H7 (cell line): ENCODE measurements around the gene PCBP3. TPM values are rescaled to one million over a fixed set of nuclear protein-coding genes. Genes with fewer than 3 reads are reported as not detected.

Experiments
- DNase-seq: peaks from one replicate; pipeline ENCODE4 v3.0.0; 2012
- H3K27me3 ChIP-seq: 2 replicates; pipeline ENCODE4 v1.6.0; 2011; ENCODE audit warnings: mild to moderate bottlenecking, low read length; ENCODE audit not compliant: control insufficient read depth, insufficient read depth
- H3K36me3 ChIP-seq: replicated peaks from 2 replicates; pipeline ENCODE4 v1.5.1; 2011; ENCODE audit warnings: low read length; ENCODE audit not compliant: control insufficient read depth, insufficient read depth
- H3K4me3 ChIP-seq: 2 replicates; pipeline ENCODE4 v1.5.1; 2011; ENCODE audit warnings: low read depth, mild to moderate bottlenecking, control low read depth, low read length, moderate library complexity; ENCODE audit not compliant: insufficient read depth
- total RNA-seq: library from RNA; depleted of rRNA; stranded (reverse); fragments of >200 nt; shearing (Covaris generic); gene quantifications from 2 replicates; pipeline ENCODE4 v1.2.3, GENCODE V29; 2014

The PCBP3 gene
- total RNA-seq, 1 experiment from 2014 or later, result 1.8 TPM

DNA sequence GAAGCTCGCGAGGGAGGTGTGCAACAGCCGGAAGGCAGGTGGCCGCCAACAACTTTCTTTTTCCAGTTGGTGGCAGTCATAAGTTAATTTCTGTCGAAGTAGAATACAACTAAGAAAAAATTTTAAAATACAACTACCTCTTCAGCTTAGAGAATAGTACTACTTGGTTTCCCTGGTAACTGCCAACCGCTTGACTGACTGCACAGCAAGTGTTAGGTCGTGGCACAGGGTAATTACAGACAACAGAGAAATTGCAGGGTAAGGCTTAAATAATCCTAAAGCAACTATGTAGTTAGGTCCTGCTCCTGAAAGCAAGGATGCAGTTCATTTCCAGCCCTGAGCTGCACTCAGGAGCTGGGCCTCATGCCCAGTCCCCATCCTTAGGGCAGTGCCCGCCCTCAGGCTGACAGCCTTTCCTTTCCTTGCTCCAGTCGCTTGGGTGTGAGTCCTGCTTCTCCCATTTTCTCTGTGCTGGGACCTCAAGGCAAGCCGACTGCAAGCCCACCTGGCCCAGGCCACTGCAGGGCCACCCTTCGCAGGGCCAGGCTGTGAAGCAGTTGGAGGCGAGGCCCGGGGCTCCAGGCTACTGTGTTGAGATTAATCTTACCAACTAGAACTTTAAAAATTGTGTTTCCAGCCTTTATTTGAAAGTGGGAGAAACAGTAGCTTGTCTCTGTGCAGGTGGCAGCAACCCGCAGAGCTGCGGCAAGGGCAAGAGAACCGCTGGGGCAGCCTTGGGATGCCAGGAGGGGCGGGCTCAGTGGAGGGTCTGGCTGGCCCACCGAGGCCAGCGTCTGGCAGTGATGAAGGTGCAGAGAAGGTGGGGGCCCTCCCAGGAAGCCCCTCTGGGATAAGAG, 148.3 kb downstream of the PCBP3 start:
- no peaks in the 10 kb centered on the region for H3K27me3 ChIP-seq
- no peak overlapping the region for H3K4me3 ChIP-seq
- peak; percentile 40 for DNase-seq
- no peaks in the 10 kb centered on the region for H3K36me3 ChIP-seq

DNA sequence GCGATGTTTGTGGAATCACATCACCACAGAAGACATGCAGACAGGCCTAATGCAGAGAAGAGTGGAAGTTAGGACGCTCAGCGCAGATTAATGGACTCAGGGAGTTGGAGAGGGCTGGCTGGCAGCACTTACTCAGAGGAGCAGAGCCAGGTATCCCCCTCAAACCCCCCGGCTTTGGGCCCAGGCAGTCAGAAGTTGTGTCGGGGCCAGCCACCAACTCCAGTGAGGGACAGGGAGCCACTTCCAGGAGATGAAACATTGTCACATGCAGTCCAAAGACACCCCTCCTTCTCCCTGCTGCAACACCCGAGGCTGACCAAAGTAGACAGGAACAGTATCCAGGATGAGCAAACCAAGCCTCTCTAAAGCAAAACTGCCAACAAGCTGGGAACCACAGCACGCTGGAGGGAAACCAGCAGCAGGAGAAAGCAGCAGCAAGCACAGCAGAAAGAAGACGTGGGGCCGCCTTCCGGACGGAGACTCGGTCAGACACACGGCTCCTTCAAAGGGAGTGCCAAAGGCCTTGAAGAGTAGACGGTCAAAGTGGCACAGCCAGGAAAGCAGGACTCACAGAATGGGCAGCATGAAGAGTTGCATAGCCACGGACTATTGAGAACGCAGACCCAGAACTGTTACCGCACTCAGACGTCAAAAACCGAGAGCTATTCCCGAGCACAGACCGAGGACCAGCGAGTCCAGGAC, 149.3 kb downstream of the PCBP3 start:
- no peak for DNase-seq
- Histone ChIP-seq H3K36me3 (no peaks in the 10 kb centered on the region), H3K27me3 (no peaks in the 10 kb centered on the region), H3K4me3 (no peak overlapping the region)

DNA sequence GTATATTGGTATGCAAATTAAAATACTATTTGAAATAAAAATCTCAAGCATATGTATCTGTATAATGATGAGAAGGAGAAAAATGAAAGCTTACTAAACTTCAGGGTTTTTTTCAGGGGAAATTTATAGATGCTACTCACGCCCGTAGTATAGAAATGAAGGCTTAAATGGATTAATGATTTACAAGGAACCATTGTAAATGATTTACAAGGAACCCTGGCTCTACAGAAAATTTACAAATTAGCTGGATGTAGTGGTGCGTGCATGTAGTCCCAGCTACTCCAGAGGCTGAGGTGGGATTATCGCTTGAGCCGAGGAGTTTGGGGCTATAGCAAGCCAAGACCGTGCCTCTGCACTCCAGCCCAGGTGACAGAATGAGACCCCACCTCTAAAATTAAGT, 150.5 kb downstream of the PCBP3 start:
- no peak for DNase-seq
- H3K36me3 ChIP-seq, result no peaks in the 10 kb centered on the region
- H3K4me3 ChIP-seq, result no peak overlapping the region
- H3K27me3 ChIP-seq, result no peaks in the 10 kb centered on the region

- Histone ChIP-seq H3K36me3 (no peaks in the 10 kb centered on the region), H3K27me3 (no peaks in the 10 kb centered on the region), H3K4me3 (no peak overlapping the region)
- no peak for DNase-seq
Observed at GRCh38 chr21:45796003-45796402, 152.5 kb downstream of the PCBP3 start.

GRCh38 chr21:45797338-45797737, 153.8 kb downstream of the PCBP3 start:
- H3K27me3 ChIP-seq, result no peaks in the 10 kb centered on the region

DNA sequence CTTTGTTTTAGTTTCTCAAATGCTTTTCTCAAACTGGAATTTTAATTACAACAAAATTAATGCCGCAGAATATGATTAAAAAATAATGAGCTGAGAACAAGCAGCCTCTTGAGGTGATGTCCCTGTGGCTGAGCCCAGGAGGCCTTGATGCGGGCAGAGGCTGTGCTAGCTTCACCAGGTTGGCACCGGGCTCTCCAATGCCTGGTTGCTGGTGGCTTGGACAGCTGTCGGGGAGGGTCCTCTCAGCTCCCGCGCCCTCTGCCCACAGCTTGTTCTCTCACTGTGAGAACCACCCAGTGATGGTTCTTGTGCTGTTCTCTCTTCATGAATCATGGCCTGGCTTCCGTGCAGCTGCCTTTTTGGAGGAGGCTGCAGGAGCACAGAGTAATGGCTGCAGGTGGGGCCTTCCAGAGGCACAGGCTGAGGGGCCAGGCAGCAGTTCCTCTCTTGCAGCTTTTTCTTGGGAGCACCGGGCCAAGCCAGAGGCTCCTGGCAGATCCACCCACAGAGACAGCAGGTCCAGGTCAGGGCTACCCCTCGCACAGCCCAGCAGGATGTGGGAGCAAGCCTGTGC, 156.3 kb downstream of the PCBP3 start:
- peak; percentile 35 for DNase-seq
- Histone ChIP-seq H3K36me3 (no peaks in the 10 kb centered on the region), H3K4me3 (no peak overlapping the region), H3K27me3 (no peaks in the 10 kb centered on the region)

More at GRCh38 chr21:45797338-45797737, 153.8 kb downstream of the PCBP3 start:
- H3K36me3 ChIP-seq, result no peaks in the 10 kb centered on the region
- DNase-seq, result no peak
- no peak overlapping the region for H3K4me3 ChIP-seq

GRCh38 chr21:45800339-45801080, 157.0 kb downstream of the PCBP3 start:
- DNase-seq, result peak; percentile 47
- Histone ChIP-seq H3K4me3 (no peak overlapping the region), H3K27me3 (no peaks in the 10 kb centered on the region), H3K36me3 (no peaks in the 10 kb centered on the region)

- no peaks in the 10 kb centered on the region for H3K27me3 ChIP-seq
- no peak overlapping the region for H3K4me3 ChIP-seq
- H3K36me3 ChIP-seq, result no peaks in the 10 kb centered on the region
- DNase-seq, result no peak
Observed at GRCh38 chr21:45801129-45801964, 157.8 kb downstream of the PCBP3 start.

DNA sequence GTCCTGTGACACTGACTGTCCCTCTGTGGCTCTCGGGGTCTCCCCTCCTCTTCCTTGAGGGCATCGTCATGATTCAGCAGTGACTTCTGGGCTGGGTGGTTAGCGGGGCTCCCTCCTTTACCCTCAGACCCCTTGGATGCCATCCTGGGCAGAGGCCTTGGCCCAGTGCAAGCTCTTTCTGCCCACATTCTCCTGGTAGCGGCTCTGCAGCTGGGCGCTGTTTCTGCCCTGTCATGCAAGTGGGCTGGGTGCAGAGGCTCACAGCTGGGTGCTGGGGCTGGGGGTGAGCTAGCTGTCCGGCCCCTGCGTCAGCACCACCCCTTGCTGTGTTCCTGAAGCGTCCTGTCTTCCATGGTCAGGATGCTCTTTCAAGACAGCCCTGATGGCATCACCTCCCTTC, 158.5 kb downstream of the PCBP3 start:
- no peaks in the 10 kb centered on the region for H3K36me3 ChIP-seq
- no peak overlapping the region for H3K4me3 ChIP-seq
- no peaks in the 10 kb centered on the region for H3K27me3 ChIP-seq
- DNase-seq, result peak; percentile 36

GRCh38 chr21:45802425-45802824, 158.9 kb downstream of the PCBP3 start:
- Histone ChIP-seq H3K36me3 (no peaks in the 10 kb centered on the region), H3K4me3 (no peak overlapping the region), H3K27me3 (no peaks in the 10 kb centered on the region)
- DNase-seq, result peak; percentile 45

GRCh38 chr21:45802956-45803617, 159.6 kb downstream of the PCBP3 start:
- Histone ChIP-seq H3K4me3 (no peak overlapping the region), H3K36me3 (no peaks in the 10 kb centered on the region), H3K27me3 (no peaks in the 10 kb centered on the region)
- no peak for DNase-seq

DNA sequence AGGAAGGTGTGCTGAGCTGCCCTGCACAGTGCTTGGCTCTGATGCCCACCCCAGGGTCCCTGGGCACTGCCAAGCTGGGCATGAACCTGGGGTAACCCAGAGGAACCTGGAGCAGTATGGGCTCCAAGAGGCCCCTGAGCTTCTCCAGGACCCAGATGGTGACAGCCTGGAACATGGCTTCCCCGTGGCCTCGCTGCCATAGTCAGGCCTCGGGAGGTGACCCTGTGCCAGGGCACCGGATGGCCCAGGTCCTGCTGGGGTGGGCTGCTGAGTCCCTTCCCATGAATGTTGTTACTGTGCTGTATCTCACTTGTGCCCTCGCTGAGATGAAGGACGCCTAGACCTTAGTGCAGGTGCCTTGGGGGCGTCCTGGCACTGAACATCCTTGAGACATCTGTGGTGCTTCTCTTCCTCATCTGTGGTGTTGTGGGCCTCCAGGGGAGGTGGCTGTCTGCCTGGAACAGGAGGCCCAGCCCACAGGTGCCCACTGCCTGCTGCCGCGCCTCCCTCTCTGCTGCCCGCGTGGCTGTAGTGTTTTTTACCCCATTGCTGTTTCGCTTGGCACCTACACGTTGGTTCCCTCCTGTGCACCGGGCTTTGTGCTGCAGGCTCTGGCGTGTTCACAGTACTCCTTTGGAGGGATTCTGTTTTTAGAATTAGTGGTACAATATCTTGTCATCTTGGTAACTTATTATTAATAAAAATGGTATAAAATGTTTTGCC, 160.3 kb downstream of the PCBP3 start:
- no peaks in the 10 kb centered on the region for H3K36me3 ChIP-seq
- DNase-seq, result no peak
- no peaks in the 10 kb centered on the region for H3K27me3 ChIP-seq
- H3K4me3 ChIP-seq, result no peak overlapping the region

GRCh38 chr21:45804809-45805313, 161.3 kb downstream of the PCBP3 start:
- no peak overlapping the region for H3K4me3 ChIP-seq
- H3K27me3 ChIP-seq, result no peaks in the 10 kb centered on the region
- DNase-seq, result no peak
- H3K36me3 ChIP-seq, result no peaks in the 10 kb centered on the region
